GM19372 (cell line): ENCODE data around the gene TNXB.

ENCODE experiments used
- ATAC-seq: cut with Tn5 transposase; IDR thresholded peaks from one replicate; pipeline ENCODE4 v1.9.1; 2021; ENCODE audit warnings: mild to moderate bottlenecking, low read depth, moderate library complexity; ENCODE audit not compliant: unreplicated experiment

Gene TNXB, protein sequence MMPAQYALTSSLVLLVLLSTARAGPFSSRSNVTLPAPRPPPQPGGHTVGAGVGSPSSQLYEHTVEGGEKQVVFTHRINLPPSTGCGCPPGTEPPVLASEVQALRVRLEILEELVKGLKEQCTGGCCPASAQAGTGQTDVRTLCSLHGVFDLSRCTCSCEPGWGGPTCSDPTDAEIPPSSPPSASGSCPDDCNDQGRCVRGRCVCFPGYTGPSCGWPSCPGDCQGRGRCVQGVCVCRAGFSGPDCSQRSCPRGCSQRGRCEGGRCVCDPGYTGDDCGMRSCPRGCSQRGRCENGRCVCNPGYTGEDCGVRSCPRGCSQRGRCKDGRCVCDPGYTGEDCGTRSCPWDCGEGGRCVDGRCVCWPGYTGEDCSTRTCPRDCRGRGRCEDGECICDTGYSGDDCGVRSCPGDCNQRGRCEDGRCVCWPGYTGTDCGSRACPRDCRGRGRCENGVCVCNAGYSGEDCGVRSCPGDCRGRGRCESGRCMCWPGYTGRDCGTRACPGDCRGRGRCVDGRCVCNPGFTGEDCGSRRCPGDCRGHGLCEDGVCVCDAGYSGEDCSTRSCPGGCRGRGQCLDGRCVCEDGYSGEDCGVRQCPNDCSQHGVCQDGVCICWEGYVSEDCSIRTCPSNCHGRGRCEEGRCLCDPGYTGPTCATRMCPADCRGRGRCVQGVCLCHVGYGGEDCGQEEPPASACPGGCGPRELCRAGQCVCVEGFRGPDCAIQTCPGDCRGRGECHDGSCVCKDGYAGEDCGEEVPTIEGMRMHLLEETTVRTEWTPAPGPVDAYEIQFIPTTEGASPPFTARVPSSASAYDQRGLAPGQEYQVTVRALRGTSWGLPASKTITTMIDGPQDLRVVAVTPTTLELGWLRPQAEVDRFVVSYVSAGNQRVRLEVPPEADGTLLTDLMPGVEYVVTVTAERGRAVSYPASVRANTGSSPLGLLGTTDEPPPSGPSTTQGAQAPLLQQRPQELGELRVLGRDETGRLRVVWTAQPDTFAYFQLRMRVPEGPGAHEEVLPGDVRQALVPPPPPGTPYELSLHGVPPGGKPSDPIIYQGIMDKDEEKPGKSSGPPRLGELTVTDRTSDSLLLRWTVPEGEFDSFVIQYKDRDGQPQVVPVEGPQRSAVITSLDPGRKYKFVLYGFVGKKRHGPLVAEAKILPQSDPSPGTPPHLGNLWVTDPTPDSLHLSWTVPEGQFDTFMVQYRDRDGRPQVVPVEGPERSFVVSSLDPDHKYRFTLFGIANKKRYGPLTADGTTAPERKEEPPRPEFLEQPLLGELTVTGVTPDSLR (N-terminal part only)

GRCh38 chr6:32109114-32109764, at the start of gene TNXB:
TNXB (minus strand) TSS chr6:32109338; CDS start chr6:32098198, 11,140 bp downstream.
- ATAC-seq, result no peak

GRCh38 chr6:32158052-32158451, 48.9 kb upstream of the TNXB start:
- ATAC-seq, result no peak

GRCh38 chr6:32156891-32157290, 47.8 kb upstream of the TNXB start:
- no peak for ATAC-seq

GRCh38 chr6:32154514-32155161, 45.5 kb upstream of the TNXB start:
- ATAC-seq, result no peak

DNA sequence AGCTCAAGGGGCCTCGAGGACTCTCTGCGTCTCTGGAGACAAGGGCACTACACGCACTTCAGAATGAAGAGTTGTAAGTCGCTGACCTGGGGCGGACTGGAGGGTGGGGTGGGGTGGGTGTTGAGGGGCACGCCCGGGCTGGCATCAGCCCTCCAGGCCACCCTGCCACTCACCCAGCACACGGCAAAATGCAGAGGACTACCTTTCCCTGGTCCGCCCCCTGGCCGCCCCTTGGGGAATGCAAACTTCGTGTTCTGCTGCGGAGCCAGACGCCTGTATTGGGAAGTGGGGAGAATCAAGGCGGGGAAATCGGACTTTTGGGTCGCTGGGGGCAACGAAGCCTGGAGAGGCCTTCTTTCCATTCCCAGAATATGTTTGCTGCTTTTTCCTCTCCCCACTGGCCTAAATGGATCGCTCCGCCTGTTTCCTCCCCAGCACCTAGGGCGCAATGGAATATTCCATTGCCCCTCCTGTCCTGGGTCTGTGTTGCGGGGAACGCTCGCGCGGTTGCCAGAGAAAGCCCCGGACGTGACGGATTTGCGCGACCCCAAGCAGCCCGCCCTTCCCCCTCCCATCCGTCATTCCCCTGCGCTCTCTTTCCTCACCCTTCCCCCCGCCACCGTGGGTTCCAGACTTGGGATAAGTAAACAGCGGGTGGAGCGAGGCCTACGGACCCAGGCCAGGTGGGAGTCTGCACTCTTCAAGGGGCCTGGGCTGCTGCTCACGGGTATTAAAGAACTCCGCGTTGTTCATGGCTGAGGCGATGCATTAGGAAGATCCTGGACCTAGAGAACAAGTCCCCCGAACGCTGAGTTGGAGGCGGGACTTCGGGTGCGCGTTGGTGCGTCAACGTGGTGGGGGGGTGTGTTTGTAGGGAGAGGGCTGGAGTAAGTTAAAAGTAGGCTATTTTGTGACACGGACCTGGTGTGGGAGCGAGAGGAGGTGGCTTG, 44.7 kb upstream of the TNXB start, which contains the start of gene PPT2:
Gene PPT2 (plus strand): TSS at position 578 of the 950 bp plus-strand sequence. CDS start 454 bp downstream, outside the sequence.
- ATAC-seq, result no peak

- ATAC-seq, result no peak
Observed at GRCh38 chr6:32152769-32153563, 43.8 kb upstream of the TNXB start.

GRCh38 chr6:32151863-32152768, 43.0 kb upstream of the TNXB start, which contains the start of gene PRRT1:
PRRT1 (minus strand) TSS chr6:32151939; CDS start chr6:32151827, 112 bp downstream.
- ATAC-seq, result no peak

- no peak for ATAC-seq
Observed at GRCh38 chr6:32151181-32151862, 42.2 kb upstream of the TNXB start.

GRCh38 chr6:32149932-32150870, 41.1 kb upstream of the TNXB start:
- ATAC-seq, result no peak

DNA sequence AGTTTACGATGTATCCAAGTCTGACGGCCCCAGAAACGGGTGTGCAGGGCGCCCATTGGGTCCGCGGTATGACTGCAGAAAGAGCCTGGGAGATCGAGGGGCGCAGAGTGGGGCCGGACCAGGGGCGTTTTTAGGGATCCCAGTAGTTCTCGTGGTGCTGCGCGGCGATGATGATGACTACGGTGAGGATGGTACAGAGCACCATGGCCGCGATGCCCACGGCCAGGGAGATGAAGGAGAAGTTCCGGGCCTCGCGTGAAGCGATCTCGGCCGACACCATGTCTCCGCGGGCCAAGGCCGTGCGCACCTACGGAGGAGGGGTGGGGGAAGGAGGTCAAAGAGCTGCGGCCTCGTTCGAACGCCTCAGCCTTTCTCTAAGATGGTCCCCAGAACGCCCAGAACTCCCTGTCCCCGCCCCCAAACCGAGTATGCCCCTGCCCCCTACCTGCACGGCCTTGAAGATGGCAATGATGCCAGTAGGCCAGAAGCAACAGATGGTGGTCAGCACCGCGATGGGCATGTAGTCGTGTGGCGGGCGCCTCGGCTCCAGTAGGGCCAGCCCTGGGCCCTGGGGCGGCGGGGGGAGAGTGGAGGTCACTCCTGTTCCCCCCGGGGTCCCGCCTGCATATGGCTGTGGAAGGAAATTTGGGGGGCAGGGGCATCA, 40.1 kb upstream of the TNXB start:
- no peak for ATAC-seq

- no peak for ATAC-seq
Observed at GRCh38 chr6:32148289-32149091, 39.4 kb upstream of the TNXB start.

- ATAC-seq, result no peak
Observed at GRCh38 chr6:32147401-32148132, 38.4 kb upstream of the TNXB start.

- no peak for ATAC-seq
Observed at GRCh38 chr6:32146687-32147086, 37.5 kb upstream of the TNXB start.
